Measurements from ENCODE around the gene CFDP1. TPM values are rescaled to one million over a fixed set of nuclear protein-coding genes. Genes with fewer than 3 reads are reported as not detected.

CFDP1 gene
- total RNA-seq, 1 experiment from 2014 or later, result 77.6 TPM

DNA sequence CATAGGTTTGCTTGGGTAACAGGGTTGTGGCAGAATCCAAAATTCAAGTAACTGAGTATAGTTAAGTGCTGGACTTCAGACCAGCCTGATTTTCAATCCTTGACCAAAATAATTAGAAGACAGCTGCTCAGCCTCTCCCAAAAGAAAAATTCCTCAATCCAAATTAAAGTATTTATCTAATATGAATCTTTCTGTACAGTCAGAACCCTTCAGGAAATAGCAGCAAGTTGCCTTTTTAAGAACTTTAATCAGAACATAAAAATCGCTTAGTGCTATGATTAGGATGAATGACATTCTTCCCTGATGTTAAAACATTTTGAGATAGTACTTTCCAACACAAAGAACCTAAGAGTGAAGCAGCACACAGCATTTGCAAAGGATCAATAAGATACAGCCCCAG is 50.2 kb downstream of the CFDP1 start:
- Mint-ChIP-seq H3K27me3 (ENCODE audit: insufficient read depth, unreplicated experiment) (no peaks in the 10 kb centered on the region), H3K4me3 (ENCODE audit: unreplicated experiment) (no peak overlapping the region), H3K4me1 (ENCODE audit: low read depth, unreplicated experiment) (no peaks in the 10 kb centered on the region), H3K27ac (ENCODE audit: unreplicated experiment) (no peak overlapping the region), H3K9me3 (ENCODE audit: unreplicated experiment) (no peaks in the 10 kb centered on the region), H3K36me3 (ENCODE audit: insufficient read depth, unreplicated experiment) (peaks cover 31% of the 10 kb centered on the region)
- Histone ChIP-seq H3K4me3 (ENCODE audit: low read depth, low read length) (no peak overlapping the region), H3K9me3 (no peaks in the 10 kb centered on the region), H3K4me1 (peaks cover 2% of the 10 kb centered on the region), H3K36me3 (ENCODE audit: control insufficient read depth, insufficient read depth, low read length) (no peaks in the 10 kb centered on the region; the same call in 1 of the 2 replicates), H3K27me3 (replicated peaks; ENCODE audit: control insufficient read depth, insufficient read depth, low read length) (no peaks in the 10 kb centered on the region)
- POLR2A ChIA-PET, result no interaction called here
- intact Hi-C loops (cut with micrococcal nuclease; ENCODE audit: unreplicated experiment), result no loop called here
- no TSS peak for BruUV-seq (replicated peaks)
- CTCF ChIA-PET, result no interaction called here
- no peak for DNase-seq
- TF ChIP-seq CTCF (IDR thresholded peaks at IDR 0.05; ENCODE audit: insufficient read depth in 1 of 2, low read depth in 1 of 2, low read length in 1 of 2, severe bottlenecking in 1 of 2, unreplicated experiment in 1 of 2), result no peak

DNA sequence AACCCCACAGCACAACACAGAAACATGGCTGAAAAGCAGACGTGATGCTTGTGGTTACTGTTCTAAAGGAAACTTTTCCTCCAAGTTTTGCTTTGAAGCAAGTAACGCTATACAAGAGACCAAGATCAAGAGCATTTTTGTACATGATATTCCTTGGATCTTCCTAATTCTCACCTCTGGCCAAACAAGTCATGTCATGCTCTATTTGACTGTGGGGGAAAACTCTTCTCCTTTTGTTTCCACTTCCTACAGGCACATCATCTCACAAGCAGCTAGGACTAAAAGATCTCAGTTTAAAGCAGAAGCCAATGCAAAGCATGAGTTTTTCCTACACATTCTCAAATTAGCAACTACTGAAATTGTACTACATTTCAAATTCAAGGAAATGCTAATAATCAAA is 50.7 kb downstream of the CFDP1 start:
- peaks cover 7% of the 10 kb centered on the region for H3K4me1 ChIP-seq
- H3K27me3 Mint-ChIP-seq (ENCODE audit: insufficient read depth, unreplicated experiment), result no peaks in the 10 kb centered on the region
- intact Hi-C loops (cut with micrococcal nuclease; ENCODE audit: unreplicated experiment), result no loop called here
- H3K9me3 ChIP-seq, result no peaks in the 10 kb centered on the region
- peaks cover 28% of the 10 kb centered on the region for H3K36me3 Mint-ChIP-seq (ENCODE audit: insufficient read depth, unreplicated experiment)
- no TSS peak for BruUV-seq (replicated peaks)
- TF ChIP-seq CTCF (IDR thresholded peaks at IDR 0.05; ENCODE audit: insufficient read depth in 1 of 2, low read depth in 1 of 2, low read length in 1 of 2, severe bottlenecking in 1 of 2, unreplicated experiment in 1 of 2), result no peak
- no peak for DNase-seq
- no peaks in the 10 kb centered on the region; the same call in 1 of the 2 replicates for H3K36me3 ChIP-seq (ENCODE audit: control insufficient read depth, insufficient read depth, low read length)
- no peak overlapping the region for H3K27ac Mint-ChIP-seq (ENCODE audit: unreplicated experiment)
- ChIA-PET POLR2A (no interaction called here), CTCF (no interaction called here)
- peaks cover 5% of the 10 kb centered on the region for H3K4me1 Mint-ChIP-seq (ENCODE audit: low read depth, unreplicated experiment)
- H3K4me3 Mint-ChIP-seq (ENCODE audit: unreplicated experiment), result no peak overlapping the region
- H3K4me3 ChIP-seq (ENCODE audit: low read depth, low read length), result no peak overlapping the region
- H3K27me3 ChIP-seq (replicated peaks; ENCODE audit: control insufficient read depth, insufficient read depth, low read length), result no peaks in the 10 kb centered on the region
- H3K9me3 Mint-ChIP-seq (ENCODE audit: unreplicated experiment), result no peaks in the 10 kb centered on the region

DNA sequence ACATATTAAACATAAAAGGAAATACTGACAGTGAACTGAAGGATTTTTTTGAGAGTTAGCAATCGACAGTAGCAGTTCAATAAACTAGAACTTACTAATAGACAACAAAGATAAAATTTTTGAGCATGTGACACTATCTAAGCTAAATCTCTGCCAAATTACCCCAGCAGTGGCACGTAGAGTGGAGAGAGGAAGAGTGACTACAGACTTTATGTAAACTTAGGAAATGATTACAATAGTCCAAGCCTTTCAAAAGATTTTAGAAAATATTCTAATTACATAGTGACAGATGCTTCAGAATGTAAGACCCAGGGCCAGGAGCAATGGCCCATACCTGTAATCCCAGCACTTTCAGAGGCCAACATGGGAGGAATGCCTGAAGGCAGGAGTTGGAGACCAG is 52.4 kb downstream of the CFDP1 start:
- intact Hi-C loops (cut with micrococcal nuclease; ENCODE audit: unreplicated experiment), result no loop called here
- peaks cover 25% of the 10 kb centered on the region for H3K4me1 ChIP-seq
- peaks cover 22% of the 10 kb centered on the region for H3K4me1 Mint-ChIP-seq (ENCODE audit: low read depth, unreplicated experiment)
- ChIA-PET CTCF (interaction anchor here (1.6 kb wide), 1 partner anchor 182 kb away, joined by 4 read pairs; no protein-coding TSS in a partner anchor), POLR2A (no interaction called here)
- no TSS peak for BruUV-seq (replicated peaks)
- no peak for DNase-seq
- peaks cover 31% of the 10 kb centered on the region for H3K36me3 Mint-ChIP-seq (ENCODE audit: insufficient read depth, unreplicated experiment)
- H3K27ac Mint-ChIP-seq (ENCODE audit: unreplicated experiment), result no peak overlapping the region
- H3K36me3 ChIP-seq (ENCODE audit: control insufficient read depth, insufficient read depth, low read length), result no peaks in the 10 kb centered on the region; the same call in 1 of the 2 replicates
- no peaks in the 10 kb centered on the region for H3K9me3 ChIP-seq
- TF ChIP-seq CTCF (IDR thresholded peaks at IDR 0.05; ENCODE audit: insufficient read depth in 1 of 2, low read depth in 1 of 2, low read length in 1 of 2, severe bottlenecking in 1 of 2, unreplicated experiment in 1 of 2), result no peak
- no peak overlapping the region for H3K4me3 Mint-ChIP-seq (ENCODE audit: unreplicated experiment)
- no peak overlapping the region for H3K4me3 ChIP-seq (ENCODE audit: low read depth, low read length)
- no peaks in the 10 kb centered on the region for H3K9me3 Mint-ChIP-seq (ENCODE audit: unreplicated experiment)
- no peaks in the 10 kb centered on the region for H3K27me3 ChIP-seq (replicated peaks; ENCODE audit: control insufficient read depth, insufficient read depth, low read length)
- no peaks in the 10 kb centered on the region for H3K27me3 Mint-ChIP-seq (ENCODE audit: insufficient read depth, unreplicated experiment)

Measured in Caco-2 (cell line).